ENCODE measurements around the gene AURKAIP1.
"Not testable (repeated sequence)": the region's sequence is repeated elsewhere in the genome, so short reads cannot be mapped to it uniquely, and the experiment has no call there.

DNA sequence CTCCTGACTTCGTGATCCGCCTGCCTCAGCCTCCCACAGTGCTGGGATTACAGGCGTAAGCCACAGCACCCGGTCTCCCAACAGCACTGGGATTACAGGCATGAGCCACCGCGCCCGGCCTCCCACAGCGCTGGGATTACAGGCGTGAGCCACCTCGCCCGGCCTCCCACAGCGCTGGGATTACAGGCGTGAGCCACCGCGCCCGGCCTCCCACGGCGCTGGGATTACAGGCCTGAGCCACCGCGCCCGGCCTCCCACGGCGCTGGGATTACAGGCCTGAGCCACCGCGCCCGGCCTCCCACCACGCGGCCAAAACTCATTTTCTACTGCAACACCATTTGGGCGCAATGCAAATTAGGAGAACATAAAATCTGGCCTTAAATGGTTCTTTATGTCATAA, 10.3 kb upstream of the AURKAIP1 start:
- TF ChIP-seq, protein P1, sequence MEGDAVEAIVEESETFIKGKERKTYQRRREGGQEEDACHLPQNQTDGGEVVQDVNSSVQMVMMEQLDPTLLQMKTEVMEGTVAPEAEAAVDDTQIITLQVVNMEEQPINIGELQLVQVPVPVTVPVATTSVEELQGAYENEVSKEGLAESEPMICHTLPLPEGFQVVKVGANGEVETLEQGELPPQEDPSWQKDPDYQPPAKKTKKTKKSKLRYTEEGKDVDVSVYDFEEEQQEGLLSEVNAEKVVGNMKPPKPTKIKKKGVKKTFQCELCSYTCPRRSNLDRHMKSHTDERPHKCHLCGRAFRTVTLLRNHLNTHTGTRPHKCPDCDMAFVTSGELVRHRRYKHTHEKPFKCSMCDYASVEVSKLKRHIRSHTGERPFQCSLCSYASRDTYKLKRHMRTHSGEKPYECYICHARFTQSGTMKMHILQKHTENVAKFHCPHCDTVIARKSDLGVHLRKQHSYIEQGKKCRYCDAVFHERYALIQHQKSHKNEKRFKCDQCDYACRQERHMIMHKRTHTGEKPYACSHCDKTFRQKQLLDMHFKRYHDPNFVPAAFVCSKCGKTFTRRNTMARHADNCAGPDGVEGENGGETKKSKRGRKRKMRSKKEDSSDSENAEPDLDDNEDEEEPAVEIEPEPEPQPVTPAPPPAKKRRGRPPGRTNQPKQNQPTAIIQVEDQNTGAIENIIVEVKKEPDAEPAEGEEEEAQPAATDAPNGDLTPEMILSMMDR (IDR thresholded peaks at IDR 0.05; ENCODE audit: poor library complexity, severe bottlenecking) = not testable (repeated sequence)
- not testable (repeated sequence) for TF ChIP-seq SMC3 (conservative IDR thresholded peaks at IDR 0.05; ENCODE audit: poor library complexity); EZH2 (IDR thresholded peaks at IDR 0.05; ENCODE audit: borderline replicate concordance, insufficient read depth, low read length, poor library complexity, severe bottlenecking); REST (IDR thresholded peaks at IDR 0.05; ENCODE audit: borderline replicate concordance); MXI1 (conservative IDR thresholded peaks at IDR 0.05; ENCODE audit: poor library complexity, severe bottlenecking); TAF1 (IDR thresholded peaks at IDR 0.05; ENCODE audit: low read depth); POLR2AphosphoS5 (IDR thresholded peaks at IDR 0.05)

All from neural cell (in vitro differentiated cells).